Measurements from ENCODE around the gene NMS.

NMS gene

DNA sequence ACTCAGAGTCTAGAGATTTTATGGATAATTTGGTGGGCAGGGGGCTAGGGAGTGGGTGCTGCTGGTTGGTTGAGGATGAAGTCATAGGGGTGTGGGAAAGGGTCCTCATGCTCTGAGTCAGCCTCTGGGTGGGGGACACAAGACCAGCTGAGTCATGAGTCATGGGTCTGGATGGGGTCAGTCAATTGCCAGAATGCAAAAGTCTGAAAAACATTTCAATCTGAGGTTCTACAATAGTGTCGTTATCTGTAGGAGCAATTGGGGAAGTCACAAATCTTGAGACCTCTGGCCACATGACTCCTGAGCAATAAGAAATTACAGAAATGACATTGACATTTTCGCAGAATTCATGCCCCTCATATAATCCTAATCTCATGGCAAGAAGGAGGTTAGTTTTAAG is 15.1 kb downstream of the NMS start:
- no peak for FAIRE-seq

DNA sequence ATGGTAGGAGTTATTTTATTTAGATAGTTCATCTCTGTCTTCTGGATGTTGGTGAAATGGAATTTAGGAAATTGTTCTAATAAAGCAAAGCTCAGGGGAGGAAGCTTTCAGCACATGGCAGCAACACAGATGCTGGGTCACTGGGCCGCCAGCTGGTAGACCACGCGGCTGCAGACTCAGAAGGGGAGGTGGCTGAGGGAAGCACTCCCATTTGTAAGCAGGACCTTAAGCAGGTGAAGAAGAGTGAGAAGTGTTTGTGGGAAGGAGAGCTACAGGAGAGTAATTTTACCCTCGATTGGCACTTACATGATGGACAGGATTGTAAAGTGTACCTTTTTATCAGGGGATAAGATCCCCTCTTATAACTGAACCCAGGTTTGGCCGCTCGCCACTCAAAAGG is 24.4 kb downstream of the NMS start:
- no peak for FAIRE-seq

DNA sequence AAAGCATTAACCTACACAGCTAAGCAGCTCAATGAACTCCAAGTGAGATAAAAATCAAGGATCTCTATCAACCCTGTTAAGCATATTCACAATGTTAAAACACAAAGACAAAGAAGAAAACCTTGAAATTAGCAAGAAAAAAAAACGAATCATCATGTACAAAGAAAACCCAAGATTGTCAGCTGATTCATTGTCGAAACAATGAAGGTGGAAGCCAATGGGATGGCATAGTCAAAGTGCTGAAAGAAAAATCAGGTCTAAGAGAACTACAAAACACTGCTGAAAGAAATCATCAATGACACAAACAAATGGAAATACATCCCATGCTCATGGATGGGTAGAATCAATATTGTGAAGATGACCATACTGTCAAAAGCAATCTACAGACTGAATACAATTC is 32.5 kb downstream of the NMS start:
- FAIRE-seq = no peak

GRCh38 chr2:100504542-100504941 is 34.3 kb downstream of the NMS start:
- no peak for FAIRE-seq

DNA sequence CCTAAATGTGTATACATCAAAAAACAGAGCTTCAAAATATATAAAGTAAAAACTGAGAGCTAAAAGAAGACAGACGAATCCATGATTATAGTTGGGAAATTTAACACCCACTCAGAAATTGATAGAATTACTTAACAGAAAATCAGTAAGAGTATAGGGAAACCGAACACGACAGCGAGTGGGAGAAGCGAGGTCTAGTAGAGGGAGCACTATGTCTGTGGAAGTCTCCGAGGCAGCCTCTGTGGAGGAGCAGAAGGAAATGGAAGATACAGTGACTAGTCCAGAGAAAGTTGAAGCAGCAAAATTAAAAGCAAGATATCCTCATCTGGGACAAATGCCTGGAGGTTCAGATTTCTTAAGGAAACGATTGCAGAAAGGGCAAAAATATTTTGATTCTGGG is 38.8 kb downstream of the NMS start:
- FAIRE-seq = no peak

DNA sequence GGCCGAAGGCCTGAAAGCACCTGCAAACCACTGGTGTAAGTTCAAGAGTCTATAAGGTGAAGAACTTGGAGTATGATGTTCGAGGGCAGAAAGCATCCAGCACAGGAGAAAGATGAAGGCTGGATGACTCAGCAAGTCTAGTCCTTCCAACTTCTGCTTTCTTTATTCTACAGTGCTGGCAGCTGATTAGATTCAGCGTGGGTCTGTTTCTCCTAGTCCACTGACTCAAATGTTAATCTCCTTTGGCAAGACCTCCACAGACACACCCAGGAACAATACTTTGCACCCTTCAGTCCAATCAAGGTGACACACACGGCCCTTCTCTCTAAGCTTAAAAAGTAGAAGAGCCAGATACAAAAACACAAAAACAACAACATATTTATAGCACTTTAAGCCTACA is 43.4 kb downstream of the NMS start:
- FAIRE-seq = no peak

DNA sequence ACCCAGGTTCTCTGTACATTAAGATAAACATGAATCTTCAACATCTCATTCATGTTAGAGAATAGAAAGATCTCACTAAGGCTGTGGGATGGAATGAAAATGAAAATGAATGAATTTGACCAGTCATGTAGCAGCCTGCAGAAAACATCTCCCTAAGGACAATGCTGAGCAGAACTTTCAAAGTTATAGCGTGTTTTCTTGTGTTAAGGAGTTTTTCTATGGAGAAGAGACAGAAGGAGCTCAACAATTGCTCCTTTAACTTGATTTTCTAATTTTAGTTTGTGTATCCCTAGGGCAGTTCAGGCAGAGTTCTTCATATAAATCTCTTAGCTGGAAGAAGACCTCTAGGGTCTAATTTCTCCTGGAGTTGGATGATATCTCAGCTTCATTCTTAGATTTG is 47.3 kb downstream of the NMS start:
- no peak for FAIRE-seq

DNA sequence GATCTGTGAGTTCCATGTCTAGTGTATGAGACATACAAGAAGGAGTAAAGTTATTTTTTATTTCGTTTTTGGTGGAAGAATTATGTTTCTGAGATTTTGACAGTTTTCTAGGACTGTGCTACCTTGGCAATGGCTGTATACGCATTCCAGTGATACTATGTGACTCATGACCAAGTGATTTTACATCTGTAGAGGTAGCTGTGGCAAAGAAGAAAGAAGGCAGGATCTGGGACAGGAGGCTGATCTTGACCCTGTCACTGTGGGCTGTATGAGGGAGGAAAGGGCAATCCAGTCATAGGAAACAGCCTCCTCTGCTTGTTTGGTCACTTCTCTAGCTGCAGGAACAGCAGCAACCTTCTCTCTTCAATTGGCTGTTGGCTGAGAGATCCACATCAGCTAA is 48.5 kb downstream of the NMS start:
- FAIRE-seq = no peak

DNA sequence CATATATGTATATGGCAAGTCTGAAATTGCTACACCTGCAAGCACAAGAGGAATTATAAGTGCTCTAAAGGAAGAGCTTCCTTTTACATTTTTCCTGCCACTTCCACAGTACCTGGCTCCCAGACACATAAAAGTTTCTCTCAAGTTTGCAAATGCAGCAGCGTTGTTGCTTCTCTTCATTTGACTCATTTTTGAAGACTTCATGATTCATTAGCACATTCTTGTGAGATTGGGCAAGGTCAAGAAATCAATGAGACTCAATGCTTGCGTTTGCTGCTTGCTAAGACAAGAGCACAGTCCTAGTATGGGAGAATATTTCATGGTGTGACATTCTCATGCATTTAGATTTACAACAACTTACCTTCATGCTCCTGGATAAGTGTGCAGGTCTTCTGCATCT is 49.9 kb downstream of the NMS start:
- no peak for FAIRE-seq

GRCh38 chr2:100522430-100522829 is 52.1 kb downstream of the NMS start:
- FAIRE-seq = no peak

DNA sequence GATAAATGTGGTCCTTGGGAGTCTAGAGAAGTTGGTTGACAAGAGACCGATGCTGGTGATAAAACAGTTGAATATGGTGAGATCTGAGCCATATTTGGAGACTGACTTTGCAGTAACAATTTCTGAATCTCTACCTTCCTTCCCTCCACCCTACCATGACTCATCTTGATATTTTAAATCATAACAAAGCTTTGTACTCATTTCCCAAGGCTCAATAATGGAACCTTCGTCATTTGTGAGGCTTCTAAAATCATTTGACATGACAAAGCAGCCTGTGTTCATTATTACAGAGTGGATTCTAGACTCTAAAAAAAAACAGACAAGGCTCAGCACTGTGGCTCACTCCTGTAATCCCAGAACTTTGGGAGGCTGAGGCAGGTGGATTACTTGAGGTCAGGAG is 54.0 kb downstream of the NMS start:
- FAIRE-seq = no peak

DNA sequence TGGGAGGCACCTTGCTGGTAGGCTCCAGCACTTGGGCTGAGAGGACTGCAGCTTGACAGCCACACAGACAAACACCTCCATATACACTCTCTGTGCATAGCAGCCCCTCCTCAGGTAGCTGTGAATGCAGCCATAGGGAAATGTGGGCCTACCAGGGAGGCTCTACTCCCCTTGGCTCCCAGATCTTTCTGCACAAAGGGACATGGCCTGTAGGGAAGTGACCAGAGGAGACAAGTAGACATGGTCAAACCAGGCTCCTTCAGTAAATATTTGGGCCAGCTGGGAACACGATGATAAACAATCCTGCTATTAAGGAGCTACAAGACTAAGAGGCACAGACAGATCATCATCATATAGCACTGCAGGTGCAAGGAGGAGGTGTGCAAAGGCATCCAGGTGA is 56.6 kb downstream of the NMS start:
- FAIRE-seq = no peak

- FAIRE-seq = no peak
Observed at GRCh38 chr2:100527440-100528015, 57.2 kb downstream of the NMS start.

GRCh38 chr2:100529176-100529575 is 58.9 kb downstream of the NMS start:
- no peak for FAIRE-seq

GRCh38 chr2:100529900-100530299 is 59.6 kb downstream of the NMS start:
- no peak for FAIRE-seq

Data from colon (tissue), 2 donors.